IMR-90 (cell line): ENCODE data around the gene DRAXIN. TPM values are rescaled to one million over a fixed set of nuclear protein-coding genes. Genes with fewer than 3 reads are reported as not detected.

Source experiments
- ATAC-seq: fragments of 200-7000 bp; cut with Tn5 transposase; 2 replicates; pipeline ENCODE4 v1.9.1; 2020; ENCODE audit warnings: low read depth, mild to moderate bottlenecking, moderate library complexity
- BruUV-seq: library from RNA; stranded (reverse); fragments of 400-500 nt; replicated peaks from 2 replicates; lab custom pipeline; 2021; lab: Mats Ljungman, UMichigan
- CTCF ChIA-PET: fragments of 300-600 bp; formaldehyde crosslinking; extraction: SDS; loops from one replicate; lab custom pipeline; 2021; ENCODE audit warnings: antibody characterized with exemption; lab: Yijun Ruan, JAX
- POLR2A ChIA-PET: fragments of 300-600 bp; sonication (Branson Sonifier 250); formaldehyde crosslinking; loops from one replicate; lab custom pipeline; 2022; ENCODE audit warnings: antibody characterized with exemption; ENCODE audit not compliant: unreplicated experiment; lab: Charles Lee
- DNase-seq: peaks from one replicate; pipeline ENCODE4 v3.0.0; 2013
- H2AFZ ChIP-seq: replicated peaks from 2 replicates; pipeline ENCODE3; 2013; ENCODE audit warnings: low read length, mild to moderate bottlenecking; ENCODE audit not compliant: poor library complexity
- H2AK5ac ChIP-seq: 2 replicates; pipeline ENCODE4 v1.6.1; 2013; ENCODE audit warnings: low read depth, low read length, inconsistent platforms
- H2AK9ac ChIP-seq: replicated peaks from 2 replicates; pipeline ENCODE3; 2013; ENCODE audit warnings: mild to moderate bottlenecking, low read depth, low read length, moderate library complexity; ENCODE audit not compliant: poor library complexity
- H2BK120ac ChIP-seq: 2 replicates; pipeline ENCODE4 v1.6.1; 2013; ENCODE audit warnings: low read depth, low read length, inconsistent platforms
- H2BK15ac ChIP-seq: 3 replicates; pipeline ENCODE4 v1.6.1; 2013; ENCODE audit warnings: low read depth, low read length, inconsistent platforms
- H2BK20ac ChIP-seq: 2 replicates; pipeline ENCODE4 v1.6.1; 2013; ENCODE audit warnings: low read depth, mild to moderate bottlenecking, inconsistent platforms, low read length, moderate library complexity
- H2BK5ac ChIP-seq: 2 replicates; pipeline ENCODE4 v1.6.1; 2013; ENCODE audit warnings: mild to moderate bottlenecking, low read depth, low read length, inconsistent platforms; ENCODE audit not compliant: poor library complexity, severe bottlenecking
- H3K14ac ChIP-seq: replicated peaks from 2 replicates; pipeline ENCODE4 v1.6.1; 2013; ENCODE audit warnings: low read depth, low read length, inconsistent platforms
- H3K18ac ChIP-seq: 2 replicates; pipeline ENCODE4 v1.6.1; 2013; ENCODE audit warnings: low read depth, low read length, control low read depth
- H3K23ac ChIP-seq: 2 replicates; pipeline ENCODE4 v1.6.1; 2013; ENCODE audit warnings: low read depth, low read length, inconsistent platforms
- H3K27ac ChIP-seq: 2 replicates; pipeline ENCODE4 v1.5.1; 2013; ENCODE audit warnings: mild to moderate bottlenecking, control low read depth, low read length; ENCODE audit not compliant: insufficient read depth
- H3K27me3 ChIP-seq: 2 replicates; pipeline ENCODE4 v1.6.1; 2013; ENCODE audit warnings: low read length; ENCODE audit not compliant: control insufficient read depth, insufficient read depth
- H3K36me3 ChIP-seq: 2 replicates; pipeline ENCODE4 v1.6.1; 2013; ENCODE audit warnings: low read length, mixed read lengths; ENCODE audit not compliant: control insufficient read depth, insufficient read depth
- H3K4ac ChIP-seq: 2 replicates; pipeline ENCODE4 v1.6.1; 2013; ENCODE audit warnings: low read depth, low read length, inconsistent platforms
- H3K4me1 ChIP-seq: 2 replicates; pipeline ENCODE4 v1.6.1; 2013; ENCODE audit warnings: low read length, mixed read lengths; ENCODE audit not compliant: control insufficient read depth, insufficient read depth
- H3K4me2 ChIP-seq: 2 replicates; pipeline ENCODE4 v1.6.1; 2013; ENCODE audit warnings: low read depth, mild to moderate bottlenecking, control low read depth, low read length, moderate library complexity
- H3K4me3 ChIP-seq: 2 replicates; pipeline ENCODE4 v1.5.1; 2013; ENCODE audit warnings: low read depth, mild to moderate bottlenecking, control low read depth, low read length, moderate library complexity; ENCODE audit not compliant: insufficient read depth
- H3K56ac ChIP-seq: 2 replicates; pipeline ENCODE4 v1.6.1; 2013; ENCODE audit warnings: low read length, inconsistent platforms; ENCODE audit not compliant: insufficient read depth; ENCODE audit errors: extremely low read depth
- H3K79me1 ChIP-seq, 2 experiments: 2 replicates each; pipeline ENCODE4 v1.6.1; 2013; ENCODE audit warnings: low read length in 2 of 2, inconsistent platforms in 1 of 2, low read depth in 1 of 2
- H3K9ac ChIP-seq: 2 replicates; pipeline ENCODE4 v1.6.1; 2013; ENCODE audit warnings: low read depth, low read length, control low read depth
- H3K9me1 ChIP-seq: 2 replicates; pipeline ENCODE4 v1.6.1; 2013; ENCODE audit warnings: low read length, inconsistent platforms; ENCODE audit not compliant: insufficient read depth
- H3K9me3 ChIP-seq: 2 replicates; pipeline ENCODE4 v1.6.1; 2013; ENCODE audit warnings: low read length; ENCODE audit not compliant: control insufficient read depth, insufficient read depth
- H4K20me1 ChIP-seq: 2 replicates; pipeline ENCODE4 v1.6.1; 2013; ENCODE audit warnings: low read length, inconsistent platforms; ENCODE audit not compliant: insufficient read depth
- H4K5ac ChIP-seq: 2 replicates; pipeline ENCODE4 v1.6.1; 2013; ENCODE audit warnings: mild to moderate bottlenecking, low read depth, low read length, control low read depth
- H4K8ac ChIP-seq, 2 experiments: 2 replicates each; pipeline ENCODE4 v1.6.1; 2013; ENCODE audit warnings: low read depth in 2 of 2, low read length in 2 of 2, control low read depth in 1 of 2, inconsistent platforms in 1 of 2
- H4K91ac ChIP-seq: 2 replicates; pipeline ENCODE4 v1.6.1; 2013; ENCODE audit warnings: low read depth, low read length, inconsistent platforms; ENCODE audit not compliant: insufficient read depth
- BHLHE40 ChIP-seq: fragments of 150-350 bp; IDR thresholded peaks from 2 replicates; pipeline ENCODE4 v1.6.1; 2016; ENCODE audit warnings: mild to moderate bottlenecking, low read depth, low read length
- CEBPB ChIP-seq: IDR thresholded peaks from 2 replicates; pipeline ENCODE4 v1.6.1; 2012; ENCODE audit warnings: low read depth, low read length, improper control_type of control experiment
- CHD1 ChIP-seq: IDR thresholded peaks from 2 replicates; pipeline ENCODE4 v1.6.1; 2012; ENCODE audit warnings: low read depth, low read length, improper control_type of control experiment
- ELK1 ChIP-seq: fragments of 150-350 bp; IDR thresholded peaks from 2 replicates; pipeline ENCODE4 v1.6.1; 2016; ENCODE audit warnings: low read depth, mild to moderate bottlenecking, low read length, moderate library complexity, borderline replicate concordance
- MAFK ChIP-seq: IDR thresholded peaks from 2 replicates; pipeline ENCODE4 v1.6.1; 2012; ENCODE audit warnings: low read depth, low read length, improper control_type of control experiment
- MXI1 ChIP-seq: IDR thresholded peaks from 2 replicates; pipeline ENCODE4 v1.6.1; 2012; ENCODE audit warnings: low read depth, mild to moderate bottlenecking, low read length, moderate library complexity, borderline replicate concordance
- NFE2L2 ChIP-seq: fragments of 150-350 bp; IDR thresholded peaks from 2 replicates; pipeline ENCODE4 v1.6.1; 2016; ENCODE audit warnings: low read depth, mild to moderate bottlenecking, low read length
- POLR2A ChIP-seq: IDR thresholded peaks from 2 replicates; pipeline ENCODE4 v1.6.1; 2012; ENCODE audit warnings: mild to moderate bottlenecking, low read depth, low read length
- RAD21 ChIP-seq: IDR thresholded peaks from 2 replicates; pipeline ENCODE4 v1.6.1; 2012; ENCODE audit warnings: low read length, improper control_type of control experiment
- SMC3 ChIP-seq: fragments of 150-350 bp; IDR thresholded peaks from 2 replicates; pipeline ENCODE4 v1.6.1; 2016; ENCODE audit warnings: low read depth, mild to moderate bottlenecking, antibody characterized with exemption, low read length, moderate library complexity
- WGBS, 2 experiments: methylation state at CpG; one replicate each; pipeline versions ENCODE4 v1.1.5 to v1.1.7; 2013; ENCODE audit warnings: missing lambda C conversion rate in 2 of 2; ENCODE audit not compliant: insufficient read length in 1 of 2; ENCODE audit errors: extremely low coverage in 2 of 2; 5-methylcytosine and 5-hydroxymethylcytosine counted together
- dilution Hi-C: fragments of 300-500 bp; cut with HindIII; formaldehyde crosslinking; loops from one replicate; pipeline ENCODE4 v1.14.3; 2018; ENCODE audit warnings: low sequenced_read_pairs; ENCODE audit not compliant: unreplicated experiment
- in situ Hi-C: fragments of 300-500 bp; cut with MboI; formaldehyde crosslinking; loops from 3 replicates; pipeline ENCODE4 v1.14.3; 2019; ENCODE audit warnings: low sequenced_read_pairs, inconsistent platforms, mixed read lengths
- intact Hi-C: fragments of 100-400 bp; cut with micrococcal nuclease; formaldehyde crosslinking; loops from 2 replicates; pipeline ENCODE4 v1.10.0; 2022
- polyA plus RNA-seq, 3 experiments: library from polyadenylated mRNA; depleted of rRNA; stranded (reverse); fragments of >200 nt; gene quantifications; 2 replicates each; pipeline ENCODE4 v1.2.3, GENCODE V29; 2012; ENCODE audit warnings: low replicate concordance in 1 of 3
- total RNA-seq: library from RNA; depleted of rRNA; stranded (reverse); fragments of >200 nt; gene quantifications from 2 replicates; pipeline ENCODE4 v1.2.3, GENCODE V29; 2012
- TF ChIP-seq, protein P1 (sequence below): conservative IDR thresholded peaks from 2 replicates; pipeline ENCODE4 v1.5.1; 2012; ENCODE audit warnings: mild to moderate bottlenecking, low read depth, low read length, improper control_type of control experiment

The DRAXIN gene
- total and polyA plus RNA-seq, 2 of the 4 experiments (the other 2 are of a cell fraction): under 0.01 to 0.02 TPM

GRCh38 chr1:11641776-11642305, 49.7 kb upstream of the DRAXIN start:
- no peak overlapping the region for H3K14ac ChIP-seq
- BruUV-seq: no TSS peak
- H3K27me3 ChIP-seq: peaks cover 5% of the 10 kb centered on the region; the same call in 1 of the 2 replicates
- intact Hi-C loops (loop anchor here (1.0 to 2.0 kb wide), 3 partner anchors 163 to 401 kb away; partner anchors contain the start of gene DISP3), dilution Hi-C loops (no loop called here), in situ Hi-C loops (loop anchor here (5.0 to 10.0 kb wide), 2 partner anchors 400 to 607 kb away; no protein-coding TSS in a partner anchor)
- H3K4me1 ChIP-seq: no peaks in the 10 kb centered on the region
- no peaks in the 10 kb centered on the region for H3K9me1 ChIP-seq
- no peak overlapping the region for H2AFZ ChIP-seq
- no peak for ATAC-seq
- H3K4me3 ChIP-seq: no peak overlapping the region
- no peak overlapping the region for H3K9ac ChIP-seq
- no peak overlapping the region for H3K23ac ChIP-seq
- ChIA-PET CTCF (interaction anchor here (0.6 to 2.7 kb wide), 3 partner anchors 369 to 604 kb away, joined by 3 to 12 read pairs (median 6); partner anchors contain the start of gene UBIAD1), POLR2A (no interaction called here)
- H2AK5ac ChIP-seq: no peak overlapping the region
- no peak overlapping the region for H4K8ac ChIP-seq
- H3K36me3 ChIP-seq: no peaks in the 10 kb centered on the region
- no peaks in the 10 kb centered on the region for H4K20me1 ChIP-seq
- H3K18ac ChIP-seq: no peak overlapping the region
- H2BK5ac ChIP-seq: no peak overlapping the region
- H2BK15ac ChIP-seq: no peak overlapping the region
- no peaks in the 10 kb centered on the region for H3K9me3 ChIP-seq
- no peaks in the 10 kb centered on the region for H3K79me1 ChIP-seq
- no peak overlapping the region for H4K91ac ChIP-seq
- DNase-seq: no peak
- H3K27ac ChIP-seq: no peak overlapping the region
- no peak overlapping the region for H3K4ac ChIP-seq
- 57% methylated on average over 2 of the region's 5 CpGs; no CpG with 5 or more reads in 1 of the 2 experiments for WGBS, 2 experiments
- H3K4me2 ChIP-seq: no peak overlapping the region
- no peak overlapping the region for H2BK120ac ChIP-seq
- no peak overlapping the region for H4K5ac ChIP-seq
- no peak overlapping the region for H2BK20ac ChIP-seq
- no peak overlapping the region for H2AK9ac ChIP-seq
- H3K56ac ChIP-seq: no peak overlapping the region
- TF ChIP-seq, protein P1, sequence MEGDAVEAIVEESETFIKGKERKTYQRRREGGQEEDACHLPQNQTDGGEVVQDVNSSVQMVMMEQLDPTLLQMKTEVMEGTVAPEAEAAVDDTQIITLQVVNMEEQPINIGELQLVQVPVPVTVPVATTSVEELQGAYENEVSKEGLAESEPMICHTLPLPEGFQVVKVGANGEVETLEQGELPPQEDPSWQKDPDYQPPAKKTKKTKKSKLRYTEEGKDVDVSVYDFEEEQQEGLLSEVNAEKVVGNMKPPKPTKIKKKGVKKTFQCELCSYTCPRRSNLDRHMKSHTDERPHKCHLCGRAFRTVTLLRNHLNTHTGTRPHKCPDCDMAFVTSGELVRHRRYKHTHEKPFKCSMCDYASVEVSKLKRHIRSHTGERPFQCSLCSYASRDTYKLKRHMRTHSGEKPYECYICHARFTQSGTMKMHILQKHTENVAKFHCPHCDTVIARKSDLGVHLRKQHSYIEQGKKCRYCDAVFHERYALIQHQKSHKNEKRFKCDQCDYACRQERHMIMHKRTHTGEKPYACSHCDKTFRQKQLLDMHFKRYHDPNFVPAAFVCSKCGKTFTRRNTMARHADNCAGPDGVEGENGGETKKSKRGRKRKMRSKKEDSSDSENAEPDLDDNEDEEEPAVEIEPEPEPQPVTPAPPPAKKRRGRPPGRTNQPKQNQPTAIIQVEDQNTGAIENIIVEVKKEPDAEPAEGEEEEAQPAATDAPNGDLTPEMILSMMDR: no peak
- TF ChIP-seq ELK1: no peak
- no peak for TF ChIP-seq RAD21
- no peak for TF ChIP-seq CEBPB
- TF ChIP-seq BHLHE40: no peak
- no peak for TF ChIP-seq NFE2L2
- TF ChIP-seq CHD1: no peak
- TF ChIP-seq MAFK: no peak
- TF ChIP-seq SMC3: no peak
- no peak for TF ChIP-seq MXI1
- TF ChIP-seq POLR2A: no peak
